ENCODE data around the gene SLC16A1.
"Not testable (repeated sequence)": the region's sequence is repeated elsewhere in the genome, so short reads cannot be mapped to it uniquely, and the experiment has no call there.

The SLC16A1 gene

GRCh38 chr1:112964347-112964746, 8.4 kb upstream of the SLC16A1 start:
- no peak for DNase-seq

GRCh38 chr1:112961072-112961471, 5.1 kb upstream of the SLC16A1 start:
- DNase-seq: no peak

DNA sequence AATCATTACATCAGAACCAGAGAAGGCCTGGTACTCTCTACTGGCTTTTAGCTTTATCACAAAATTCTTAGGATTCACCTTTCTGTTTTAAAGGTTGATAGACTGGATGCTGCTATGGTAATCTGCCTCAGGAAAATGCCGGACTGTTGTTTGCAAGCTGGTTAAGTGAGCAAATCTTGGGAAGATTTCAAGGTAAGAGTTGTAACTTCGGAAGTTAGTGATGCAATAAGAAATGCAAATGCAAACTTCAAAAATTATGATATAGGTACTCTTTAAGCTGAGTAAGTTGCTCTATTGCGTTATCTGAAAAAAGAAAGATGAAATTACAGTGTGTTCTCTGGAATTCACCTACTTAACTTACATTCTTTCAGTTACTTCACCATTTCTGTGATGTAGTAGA, 4.4 kb upstream of the SLC16A1 start:
- DNase-seq: no peak

DNA sequence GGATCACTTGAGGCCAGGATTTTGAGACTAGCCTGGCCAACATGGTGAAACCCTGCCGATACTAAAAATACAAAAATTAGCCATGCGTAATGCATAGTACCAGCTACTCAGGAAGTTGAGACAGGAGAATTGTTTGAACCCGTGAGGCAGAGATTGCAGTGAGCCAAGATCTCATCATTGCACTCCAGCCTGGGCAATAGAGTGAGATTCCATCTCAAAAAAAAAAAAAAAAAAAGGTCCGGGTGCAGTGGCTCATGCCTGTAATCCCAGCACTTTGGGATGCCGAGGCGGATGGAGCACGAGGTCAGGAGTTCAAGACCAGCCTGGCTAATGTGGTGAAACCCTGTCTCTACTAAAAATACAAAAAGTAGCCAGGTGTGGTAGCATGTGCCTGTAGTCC, 2.2 kb upstream of the SLC16A1 start:
- not testable (repeated sequence) for DNase-seq

- DNase-seq: no peak
Observed at GRCh38 chr1:112957133-112957812, 1.3 kb upstream of the SLC16A1 start.

- no peak for DNase-seq
Observed at GRCh38 chr1:112956544-112957132, 642 bp upstream of the SLC16A1 start.

- peak in 1 of 2 experiments; percentile 6 for DNase-seq
Observed at GRCh38 chr1:112954945-112955772, 837 bp downstream of the SLC16A1 start.

- no peak for DNase-seq
Observed at GRCh38 chr1:112954017-112954650, 1.9 kb downstream of the SLC16A1 start.

- no peak for DNase-seq
Observed at GRCh38 chr1:112950426-112950825, 5.6 kb downstream of the SLC16A1 start.

GRCh38 chr1:112946683-112947082, 9.3 kb downstream of the SLC16A1 start:
- DNase-seq: no peak

DNA sequence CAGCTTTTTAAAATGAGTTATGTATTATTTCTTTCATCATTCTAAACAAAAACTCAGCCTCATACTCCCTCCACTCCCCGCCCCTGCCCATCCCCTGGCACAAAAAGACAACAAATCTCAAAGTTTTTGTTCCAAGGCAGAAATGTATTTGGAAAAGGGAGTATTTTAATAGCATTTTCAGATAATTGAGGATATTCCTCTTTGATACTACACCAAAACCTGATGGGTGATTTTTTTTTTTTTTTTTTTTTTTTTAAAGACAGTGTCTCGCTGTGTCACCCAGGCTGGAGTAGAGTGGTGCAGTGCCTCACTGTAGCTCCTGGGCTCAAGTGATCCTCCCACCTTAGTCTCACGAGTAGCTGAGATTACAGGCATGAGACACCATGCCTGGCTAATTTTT, 16.2 kb downstream of the SLC16A1 start:
- DNase-seq: no peak

- no peak for DNase-seq
Observed at GRCh38 chr1:112938210-112938609, 17.8 kb downstream of the SLC16A1 start.

DNA sequence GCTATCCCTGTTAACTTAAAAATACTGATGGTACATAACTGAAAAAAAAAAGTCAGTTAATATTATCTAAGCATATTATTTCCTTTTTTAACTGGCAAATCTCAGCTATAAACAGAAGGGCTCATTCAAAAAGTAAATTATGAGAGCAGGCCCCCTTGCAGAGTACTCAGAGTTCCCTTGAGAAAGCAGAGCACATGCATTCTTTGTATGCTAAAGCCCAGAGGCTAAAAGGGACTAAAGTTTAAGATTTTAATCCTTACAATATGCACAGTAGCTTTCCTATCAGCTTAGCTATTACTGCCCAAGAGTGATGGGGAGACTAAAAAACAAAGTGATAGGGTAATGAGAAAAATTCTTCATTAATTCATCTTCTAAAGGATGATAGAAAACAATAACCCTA, 18.5 kb downstream of the SLC16A1 start:
- DNase-seq: no peak

- DNase-seq: no peak
Observed at GRCh38 chr1:112937070-112937469, 18.9 kb downstream of the SLC16A1 start.

DNA sequence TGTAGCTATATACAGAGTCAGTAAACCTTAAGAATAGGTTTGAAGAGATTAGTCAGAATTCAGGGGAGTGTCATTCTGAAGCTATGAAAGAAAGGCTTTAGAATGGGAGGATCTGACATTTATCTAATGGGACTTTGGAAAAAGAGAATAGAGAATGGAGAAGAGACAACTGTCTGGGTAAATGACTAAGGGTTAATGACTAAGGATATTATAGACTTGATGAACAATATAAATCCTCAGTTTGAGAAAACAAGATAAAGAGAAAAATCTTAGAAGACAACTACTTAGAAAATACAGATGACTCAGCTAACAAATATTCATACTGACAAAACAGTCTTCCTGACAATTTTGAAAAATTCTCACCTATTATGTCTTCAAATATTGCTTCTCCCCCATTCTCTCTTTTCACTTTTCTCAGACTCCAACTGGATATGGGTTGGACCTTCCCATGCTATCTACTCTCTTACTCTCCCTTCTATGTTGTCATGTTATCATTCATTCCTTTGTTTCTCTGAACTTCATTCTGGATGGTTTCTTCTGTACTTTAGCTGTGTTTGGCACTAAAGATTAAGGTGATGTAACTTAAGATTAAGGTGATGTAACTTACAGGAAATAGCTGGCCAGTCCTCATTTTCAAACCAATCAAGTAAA, 20.4 kb downstream of the SLC16A1 start:
- no peak for DNase-seq

GRCh38 chr1:112934577-112934976, 21.4 kb downstream of the SLC16A1 start:
- no peak for DNase-seq

- DNase-seq: no peak
Observed at GRCh38 chr1:112933820-112934571, 22.0 kb downstream of the SLC16A1 start.

DNA sequence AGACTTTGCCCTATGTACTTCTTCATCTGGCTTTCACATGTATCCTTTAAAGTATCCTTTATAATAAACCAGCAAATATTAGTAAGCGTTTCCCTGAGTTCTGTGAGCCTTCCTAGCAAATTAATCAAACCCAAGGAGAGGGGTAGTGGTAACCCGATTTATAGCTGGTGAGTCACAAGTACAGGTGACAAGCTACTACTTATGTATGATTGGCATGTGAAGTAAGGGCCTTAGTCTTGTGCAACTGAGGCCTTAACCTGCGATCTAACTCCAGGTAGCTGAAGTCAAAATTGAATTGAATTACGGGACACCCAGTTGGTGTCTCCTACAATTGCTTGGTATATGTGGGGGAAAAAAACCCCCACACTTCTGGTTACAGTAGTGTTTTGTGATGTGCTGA, 26.0 kb downstream of the SLC16A1 start:
- DNase-seq: no peak

DNA sequence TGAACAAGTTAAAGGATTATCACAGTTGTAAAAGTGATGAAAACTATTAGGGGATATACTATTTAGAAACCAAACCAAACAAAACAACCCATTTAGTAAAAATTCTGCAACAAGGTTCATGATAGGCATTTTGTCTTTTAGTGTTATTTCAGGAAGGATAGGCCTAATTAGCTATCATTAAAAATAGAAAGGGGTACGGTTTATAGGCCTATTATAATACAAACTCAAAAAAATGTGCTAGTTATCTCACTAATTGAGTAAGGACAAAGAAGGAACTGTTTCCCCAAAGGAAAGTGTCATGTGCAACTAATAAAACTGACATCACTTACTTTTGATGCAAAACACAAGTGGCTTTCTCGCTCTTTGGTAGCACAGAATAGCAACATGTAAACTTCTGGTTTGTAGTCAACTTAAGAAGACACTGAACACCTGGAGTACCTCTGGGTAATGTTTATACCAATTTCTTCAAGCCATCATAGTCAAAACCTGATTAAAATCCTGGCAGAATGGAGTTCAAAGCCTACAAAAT, 28.5 kb downstream of the SLC16A1 start:
- no peak for DNase-seq

DNA sequence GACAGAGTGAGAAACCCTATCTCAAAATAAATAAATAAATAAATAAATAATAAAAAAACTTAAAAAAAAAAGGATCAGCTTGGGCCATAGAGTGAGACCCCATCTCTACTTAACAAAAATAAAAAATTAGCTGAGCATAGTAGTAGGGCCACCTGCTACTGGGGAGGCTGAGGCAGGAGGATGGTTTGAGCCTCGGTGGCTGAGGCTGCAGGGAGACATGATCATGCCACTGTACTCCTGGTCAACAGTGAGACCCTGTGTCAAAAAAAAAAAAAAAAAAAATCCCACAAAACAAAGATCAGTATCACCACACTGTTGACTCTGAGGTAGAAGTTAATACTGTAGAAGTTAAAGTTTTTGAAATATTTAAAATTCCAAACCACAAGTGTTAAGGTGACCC, 29.1 kb downstream of the SLC16A1 start:
- DNase-seq: no peak

GRCh38 chr1:112925015-112925414, 31.0 kb downstream of the SLC16A1 start:
- DNase-seq: no peak

- DNase-seq: no peak
Observed at GRCh38 chr1:112923959-112924349, 32.0 kb downstream of the SLC16A1 start.
